Hepatocyte (in vitro differentiated cells): ENCODE data around the gene CNIH3. TPM values are rescaled to one million over a fixed set of nuclear protein-coding genes. Genes with fewer than 3 reads are reported as not detected.

ENCODE experiments used
- DNase-seq: peaks from one replicate; pipeline ENCODE4 v3.0.0-alpha.2; 2016; ENCODE audit warnings: low spot score
- H2AFZ ChIP-seq: fragments of 200-600 bp; sonication (generic); 2 replicates; pipeline ENCODE4 v1.6.0; 2016; ENCODE audit warnings: antibody characterized with exemption, mild to moderate bottlenecking
- H3K27ac ChIP-seq: fragments of 200-600 bp; sonication (generic); 2 replicates; pipeline ENCODE4 v1.5.1; 2016; ENCODE audit warnings: mild to moderate bottlenecking
- H3K27me3 ChIP-seq: fragments of 200-600 bp; sonication (generic); 2 replicates; pipeline ENCODE4 v1.6.1; 2016
- H3K36me3 ChIP-seq: fragments of 200-600 bp; sonication (generic); replicated peaks from 2 replicates; pipeline ENCODE4 v1.5.1; 2016; ENCODE audit warnings: low read depth; ENCODE audit not compliant: insufficient read depth
- H3K4me1 ChIP-seq: fragments of 200-600 bp; sonication (generic); 2 replicates; pipeline ENCODE4 v1.5.1; 2016; ENCODE audit warnings: mild to moderate bottlenecking, moderate library complexity; ENCODE audit not compliant: insufficient read depth
- H3K4me2 ChIP-seq: fragments of 200-600 bp; sonication (generic); 2 replicates; pipeline ENCODE4 v1.6.0; 2016
- H3K4me3 ChIP-seq: fragments of 200-600 bp; sonication (generic); 2 replicates; pipeline ENCODE4 v1.5.1; 2016; ENCODE audit warnings: mild to moderate bottlenecking
- H3K79me2 ChIP-seq: fragments of 200-600 bp; sonication (generic); 2 replicates; pipeline ENCODE4 v1.6.0; 2017; ENCODE audit warnings: mild to moderate bottlenecking
- H3K9me2 ChIP-seq: fragments of 200-600 bp; sonication (generic); replicated peaks from 2 replicates; pipeline ENCODE4 v1.6.0; 2017; ENCODE audit warnings: mild to moderate bottlenecking; ENCODE audit not compliant: insufficient read depth
- H3K9me3 ChIP-seq: fragments of 200-600 bp; sonication (generic); 2 replicates; pipeline ENCODE4 v1.5.1; 2016; ENCODE audit warnings: low read depth, mild to moderate bottlenecking
- H4K20me1 ChIP-seq: fragments of 200-600 bp; sonication (generic); 2 replicates; pipeline ENCODE4 v1.6.0; 2016; ENCODE audit warnings: mild to moderate bottlenecking; ENCODE audit not compliant: insufficient read depth, poor library complexity, severe bottlenecking
- CTCF ChIP-seq: fragments of 200-600 bp; sonication (generic); IDR thresholded peaks from 2 replicates; pipeline ENCODE4 v1.5.1; 2016; ENCODE audit warnings: antibody characterized with exemption, mild to moderate bottlenecking; ENCODE audit not compliant: poor library complexity
- EZH2 ChIP-seq: fragments of 200-600 bp; sonication (generic); IDR thresholded peaks from 2 replicates; pipeline ENCODE4 v1.6.1; 2016; ENCODE audit warnings: antibody characterized with exemption, mild to moderate bottlenecking, borderline replicate concordance
- EZH2phosphoT487 ChIP-seq: fragments of 200-600 bp; sonication (generic); IDR thresholded peaks from one replicate; pipeline ENCODE4 v1.6.1; 2018; ENCODE audit warnings: antibody characterized with exemption, mild to moderate bottlenecking, low read depth, moderate library complexity; ENCODE audit not compliant: unreplicated experiment, severe bottlenecking
- WGBS: methylation state at CpG from one replicate; pipeline ENCODE4 v1.1.6; 2016; ENCODE audit warnings: low lambda C conversion rate; ENCODE audit errors: missing lambda C conversion rate; 5-methylcytosine and 5-hydroxymethylcytosine counted together
- polyA plus RNA-seq: library from polyadenylated mRNA; unstranded; fragments of >200 nt; fragmentation: Nextera tagmentation; extraction: Ambion mirVana; gene quantifications from 2 replicates; pipeline ENCODE4 v1.2.1, GENCODE V29; 2016
- total RNA-seq: library from RNA; depleted of rRNA; stranded (reverse); fragments of >200 nt; gene quantifications from 2 replicates; pipeline ENCODE4 v1.2.3, GENCODE V29; 2014

The CNIH3 gene
- total and polyA plus RNA-seq, 2 experiments from 2014 or later, result 2.8 to 3.5 TPM

- Histone ChIP-seq H4K20me1 (no peaks in the 10 kb centered on the region), H3K36me3 (no peaks in the 10 kb centered on the region), H3K9me2 (no peaks in the 10 kb centered on the region), H3K27me3 (no peaks in the 10 kb centered on the region), H3K79me2 (no peaks in the 10 kb centered on the region), H2AFZ (no peak overlapping the region), H3K4me3 (no peak overlapping the region), H3K4me2 (no peak overlapping the region), H3K27ac (no peak overlapping the region), H3K4me1 (no peaks in the 10 kb centered on the region), H3K9me3 (no peaks in the 10 kb centered on the region)
- 37% methylated on average over 1 of the region's 1 CpG for WGBS
- TF ChIP-seq EZH2phosphoT487 (no peak), CTCF (no peak), EZH2 (no peak)
- DNase-seq, result no peak
Measured at GRCh38 chr1:224609333-224609732, 6.8 kb upstream of the CNIH3 start.

GRCh38 chr1:224612246-224612645, 3.9 kb upstream of the CNIH3 start:
- no peak for DNase-seq
- WGBS, result 77% methylated on average over 1 of the region's 1 CpG
- no peaks in the 10 kb centered on the region for H4K20me1 ChIP-seq
- H3K27me3 ChIP-seq, result peaks cover 24% of the 10 kb centered on the region
- H3K27ac ChIP-seq, result no peak overlapping the region
- no peak overlapping the region for H3K4me2 ChIP-seq
- no peak overlapping the region for H2AFZ ChIP-seq
- no peaks in the 10 kb centered on the region for H3K9me3 ChIP-seq
- no peaks in the 10 kb centered on the region for H3K79me2 ChIP-seq
- TF ChIP-seq EZH2 (no peak), CTCF (no peak), EZH2phosphoT487 (no peak)
- no peak overlapping the region for H3K4me3 ChIP-seq
- H3K9me2 ChIP-seq, result no peaks in the 10 kb centered on the region
- H3K4me1 ChIP-seq, result peaks cover 14% of the 10 kb centered on the region
- H3K36me3 ChIP-seq, result no peaks in the 10 kb centered on the region

- no peaks in the 10 kb centered on the region for H3K79me2 ChIP-seq
- no peak overlapping the region for H3K4me2 ChIP-seq
- no peak overlapping the region for H3K27ac ChIP-seq
- no peak for TF ChIP-seq EZH2
- TF ChIP-seq EZH2phosphoT487, result no peak
- TF ChIP-seq CTCF, result no peak
- H2AFZ ChIP-seq, result no peak overlapping the region
- H3K4me1 ChIP-seq, result peaks cover 15% of the 10 kb centered on the region
- DNase-seq, result no peak
- WGBS, result 93% methylated on average over 6 of the region's 6 CpGs
- H3K4me3 ChIP-seq, result no peak overlapping the region
- H3K9me3 ChIP-seq, result no peaks in the 10 kb centered on the region
- H3K9me2 ChIP-seq, result no peaks in the 10 kb centered on the region
- H3K36me3 ChIP-seq, result no peaks in the 10 kb centered on the region
- H4K20me1 ChIP-seq, result no peaks in the 10 kb centered on the region
- H3K27me3 ChIP-seq, result peaks cover 37% of the 10 kb centered on the region
Measured at GRCh38 chr1:224613486-224613885, 2.6 kb upstream of the CNIH3 start.
